Suprapubic skin (tissue), 4 donors: ENCODE measurements around the gene MYO1F. TPM values are rescaled to one million over a fixed set of nuclear protein-coding genes. Genes with fewer than 3 reads are reported as not detected.
A peak's percentile ranks its signal among the peaks of the same experiment; 100 is the strongest.

Experiments
- DNase-seq, 2 donors: peaks; one replicate each; pipeline ENCODE4 v3.0.0-alpha.2; 2019; ENCODE audit warnings: low spot score in 2 of 2
- H3K27ac ChIP-seq: fragments of 200-600 bp; sonication (generic); one replicate; pipeline ENCODE4 v1.5.1; 2019
- H3K27me3 ChIP-seq: fragments of 200-600 bp; sonication (generic); one replicate; pipeline ENCODE4 v1.5.1; 2019
- H3K36me3 ChIP-seq: fragments of 200-600 bp; sonication (generic); one replicate; pipeline ENCODE4 v1.5.1; 2019
- H3K4me1 ChIP-seq: fragments of 200-600 bp; sonication (generic); one replicate; pipeline ENCODE4 v1.5.1; 2019
- H3K4me3 ChIP-seq: fragments of 200-600 bp; sonication (generic); one replicate; pipeline ENCODE4 v1.5.1; 2019; ENCODE audit warnings: mild to moderate bottlenecking
- H3K9me3 ChIP-seq: fragments of 200-600 bp; sonication (generic); one replicate; pipeline ENCODE4 v1.5.1; 2019
- CTCF ChIP-seq, 2 donors: fragments of 200-600 bp in 1 of 2; fragments of 450-650 bp in 1 of 2; sonication (generic) in 1 of 2; IDR thresholded peaks; one replicate each; pipeline ENCODE4 v1.5.1; 2016 to 2019; ENCODE audit warnings: antibody characterized with exemption in 2 of 2, mild to moderate bottlenecking in 1 of 2, moderate library complexity in 1 of 2
- EP300 ChIP-seq: sonication (generic); formaldehyde crosslinking; IDR thresholded peaks from one replicate; pipeline ENCODE4 v1.6.1; 2017; ENCODE audit warnings: antibody characterized with exemption
- POLR2A ChIP-seq, 2 donors: fragments of 450-650 bp; IDR thresholded peaks; one replicate each; pipeline ENCODE4 v1.6.1; 2017; ENCODE audit warnings: antibody characterized with exemption in 2 of 2, mild to moderate bottlenecking in 2 of 2, moderate library complexity in 2 of 2
- POLR2AphosphoS5 ChIP-seq, 3 donors: sonication (generic); formaldehyde crosslinking; IDR thresholded peaks; one replicate each; pipeline ENCODE4 v1.6.1; 2017; ENCODE audit warnings: antibody characterized with exemption in 3 of 3
- WGBS: methylation state at CpG from one replicate; pipeline ENCODE4 v1.1.5; 2018; 5-methylcytosine and 5-hydroxymethylcytosine counted together
- total RNA-seq, 4 donors: library from RNA; depleted of rRNA; stranded (reverse); fragments of >200 nt; gene quantifications; one replicate each; pipeline ENCODE4 v1.1.0, GENCODE V29; 2016

Gene MYO1F
- total RNA-seq, 4 donors from 2014 or later = 3.2 to 14.6 (median 3.3) TPM

DNA sequence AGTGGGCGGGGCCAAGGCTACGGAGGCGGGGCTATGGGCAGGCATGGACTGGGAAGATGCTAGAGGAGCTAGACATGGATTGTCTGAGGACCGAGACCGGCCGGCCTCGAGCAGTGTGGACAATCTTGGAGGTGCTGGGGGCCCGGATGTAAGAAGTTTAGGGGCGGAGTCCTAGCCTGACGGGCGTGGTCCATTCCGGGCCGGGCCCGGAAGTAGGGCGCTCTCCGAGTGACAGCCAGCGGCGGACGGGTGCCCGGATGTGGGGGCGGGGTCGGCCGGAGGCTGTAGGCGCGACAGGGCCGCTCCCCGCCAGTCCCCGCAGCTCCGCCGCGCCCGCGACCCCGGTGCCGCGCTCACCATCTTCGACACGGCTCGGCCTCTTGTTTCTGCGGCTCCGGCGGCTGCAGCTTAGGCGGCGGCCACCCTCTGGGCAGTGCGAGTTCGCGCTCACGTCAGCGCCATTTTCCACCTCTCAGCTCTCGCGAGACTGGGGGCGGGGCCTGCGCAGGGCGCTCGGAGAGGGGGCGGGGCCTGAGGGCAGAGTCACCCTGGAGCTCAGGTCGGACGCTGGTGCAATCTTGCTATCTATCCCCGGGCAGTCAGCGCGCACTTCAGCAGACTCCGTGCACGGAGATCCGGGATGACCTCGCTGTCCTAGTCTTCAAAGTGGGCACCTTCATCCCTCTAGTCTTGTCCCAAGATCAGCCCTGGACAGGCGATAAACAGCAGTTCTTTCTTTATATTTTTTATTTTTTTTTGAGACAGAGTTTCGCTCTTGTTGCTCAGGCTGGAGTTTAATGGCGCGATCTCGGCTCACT lies 63.3 kb downstream of the MYO1F start, which contains the start of gene ZNF414:
Gene ZNF414, minus strand, starts transcription at position 481 of the 818 bp plus-strand sequence. Its CDS starts 121 bp downstream, at position 360.
- no peak for TF ChIP-seq POLR2AphosphoS5 (IDR thresholded peaks at IDR 0.05)
- peak in 1 of 2 donors; percentile 45 for TF ChIP-seq POLR2A (IDR thresholded peaks at IDR 0.05)
- Histone ChIP-seq H3K27ac (peak within 1 kb of the TSS; percentile 100), H3K4me1 (peaks cover 46% of the 10 kb centered on the region), H3K9me3 (no peaks in the 10 kb centered on the region), H3K27me3 (no peaks in the 10 kb centered on the region), H3K36me3 (peaks cover 11% of the 10 kb centered on the region), H3K4me3 (peak within 1 kb of the TSS; percentile 90)
- peak; percentile 98 to 99 for DNase-seq
- 2% methylated on average over 24 of the region's 70 CpGs for WGBS

DNA sequence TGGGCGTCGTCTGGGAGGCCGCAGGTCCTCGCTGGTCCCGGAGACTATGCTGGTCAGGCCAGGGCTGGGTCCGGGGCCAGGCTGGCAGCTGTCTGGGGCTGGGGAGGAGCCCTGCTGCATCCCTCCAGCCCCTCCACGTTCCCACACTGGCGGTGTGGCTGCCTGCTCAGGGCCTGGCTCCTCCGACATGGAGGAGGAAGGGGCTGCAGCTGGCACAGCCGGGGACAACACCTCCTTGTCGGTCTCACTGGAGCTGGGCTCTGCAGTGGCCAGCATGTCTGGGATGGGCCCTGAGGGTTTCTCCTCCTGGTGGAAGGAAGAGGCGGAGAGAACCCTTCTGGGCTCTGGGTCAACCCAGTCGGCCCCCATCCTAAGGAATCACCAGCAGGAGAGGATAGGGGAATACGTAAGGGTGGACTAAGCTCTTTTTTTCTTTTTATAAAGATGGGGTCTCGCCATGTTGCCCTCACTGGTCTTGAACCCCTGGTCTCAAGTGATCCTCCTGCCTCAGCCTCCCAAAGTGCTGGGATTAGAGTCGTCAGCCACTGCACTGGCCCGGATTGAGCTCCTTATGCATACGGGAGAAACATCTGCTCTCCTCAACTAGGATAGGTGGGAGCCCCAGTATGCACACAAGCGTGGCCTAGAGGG lies 64.1 kb downstream of the MYO1F start:
- peaks cover 14% of the 10 kb centered on the region for H3K36me3 ChIP-seq
- peak overlapping the region; percentile 100 for H3K27ac ChIP-seq
- peak overlapping the region; percentile 90 for H3K4me3 ChIP-seq
- no peak for DNase-seq
- peaks cover 46% of the 10 kb centered on the region for H3K4me1 ChIP-seq
- WGBS = 53% methylated on average over 16 of the region's 19 CpGs
- TF ChIP-seq CTCF (IDR thresholded peaks at IDR 0.05) = no peak
- TF ChIP-seq POLR2A (IDR thresholded peaks at IDR 0.05) = no peak
- no peak for TF ChIP-seq EP300
- TF ChIP-seq POLR2AphosphoS5 (IDR thresholded peaks at IDR 0.05) = no peak
- no peaks in the 10 kb centered on the region for H3K9me3 ChIP-seq
- H3K27me3 ChIP-seq = no peaks in the 10 kb centered on the region

DNA sequence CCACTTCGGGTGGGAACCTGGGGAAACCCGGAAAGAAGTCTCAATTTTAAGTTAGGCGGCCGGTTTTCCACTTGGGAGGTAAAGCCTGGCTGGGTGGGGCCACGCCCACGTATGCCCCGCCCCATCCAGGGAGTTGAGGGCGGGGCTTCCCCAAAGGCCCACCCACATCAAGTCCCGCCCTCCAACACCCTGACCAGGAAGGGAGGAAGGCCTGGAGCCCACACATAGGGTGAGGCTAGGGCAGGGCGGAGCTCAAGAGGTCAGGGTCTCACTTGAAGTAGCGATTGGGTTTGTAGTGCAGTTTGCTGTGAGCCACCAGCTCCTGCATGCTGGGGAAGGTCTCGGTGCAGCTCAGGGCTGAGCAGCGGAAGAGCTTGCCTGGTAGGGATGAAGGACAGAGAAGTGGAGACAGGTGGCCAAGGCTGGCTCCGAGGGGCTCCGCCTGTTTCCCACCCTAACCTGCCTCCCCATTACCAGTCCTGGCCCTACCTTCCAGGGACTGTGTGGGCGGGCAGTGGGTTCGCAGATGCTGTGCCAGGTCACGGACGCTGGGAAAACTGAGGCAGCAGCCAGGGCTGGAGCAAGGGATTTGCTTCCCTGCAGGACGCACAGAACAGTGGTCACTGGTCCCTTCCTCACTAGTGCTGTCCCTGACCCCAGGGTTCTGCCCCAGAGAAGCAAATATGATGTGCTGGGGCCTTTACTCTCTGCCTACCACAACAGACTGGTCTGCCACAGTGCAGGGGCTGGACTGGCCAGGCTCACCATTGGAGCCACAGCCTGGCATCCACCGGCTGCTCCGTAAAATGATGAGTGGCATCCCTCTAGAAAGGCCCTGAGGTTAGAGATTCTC lies 64.9 kb downstream of the MYO1F start:
- Histone ChIP-seq H3K36me3 (peaks cover 14% of the 10 kb centered on the region), H3K27me3 (no peaks in the 10 kb centered on the region), H3K9me3 (no peaks in the 10 kb centered on the region), H3K27ac (peak overlapping the region; percentile 10), H3K4me3 (peak overlapping the region; percentile 34), H3K4me1 (peaks cover 39% of the 10 kb centered on the region)
- TF ChIP-seq CTCF (IDR thresholded peaks at IDR 0.05) (no peak), POLR2AphosphoS5 (IDR thresholded peaks at IDR 0.05) (no peak), POLR2A (IDR thresholded peaks at IDR 0.05) (no peak), EP300 (no peak)
- 67% methylated on average over 22 of the region's 22 CpGs for WGBS
- DNase-seq = no peak

GRCh38 chr19:8511573-8512101 lies 65.6 kb downstream of the MYO1F start:
- H3K27ac ChIP-seq = peak overlapping the region; percentile 10
- no peak for DNase-seq
- peaks cover 14% of the 10 kb centered on the region for H3K36me3 ChIP-seq
- H3K4me1 ChIP-seq = peaks cover 40% of the 10 kb centered on the region
- no peaks in the 10 kb centered on the region for H3K27me3 ChIP-seq
- TF ChIP-seq EP300 (no peak), POLR2AphosphoS5 (IDR thresholded peaks at IDR 0.05) (no peak), POLR2A (IDR thresholded peaks at IDR 0.05) (no peak), CTCF (IDR thresholded peaks at IDR 0.05) (no peak)
- H3K9me3 ChIP-seq = no peaks in the 10 kb centered on the region
- WGBS = 63% methylated on average over 32 of the region's 45 CpGs
- H3K4me3 ChIP-seq = peak overlapping the region; percentile 34

- no peak overlapping the region for H3K4me3 ChIP-seq
- H3K36me3 ChIP-seq = peaks cover 14% of the 10 kb centered on the region
- no peak for TF ChIP-seq CTCF (IDR thresholded peaks at IDR 0.05)
- H3K9me3 ChIP-seq = no peaks in the 10 kb centered on the region
- no peak for DNase-seq
- no peaks in the 10 kb centered on the region for H3K27me3 ChIP-seq
- 88% methylated on average over 14 of the region's 52 CpGs for WGBS
- H3K27ac ChIP-seq = no peak overlapping the region
- peaks cover 50% of the 10 kb centered on the region for H3K4me1 ChIP-seq
Observed at GRCh38 chr19:8510589-8511115, 66.6 kb downstream of the MYO1F start.
